GM18861 (cell line): ENCODE data around the gene IP6K1.
"Not testable (repeated sequence)": the region's sequence is repeated elsewhere in the genome, so short reads cannot be mapped to it uniquely, and the experiment has no call there.

Experiments used
- ATAC-seq: cut with Tn5 transposase; IDR thresholded peaks from one replicate; pipeline ENCODE4 v1.9.1; 2021; ENCODE audit not compliant: unreplicated experiment

Gene IP6K1

DNA sequence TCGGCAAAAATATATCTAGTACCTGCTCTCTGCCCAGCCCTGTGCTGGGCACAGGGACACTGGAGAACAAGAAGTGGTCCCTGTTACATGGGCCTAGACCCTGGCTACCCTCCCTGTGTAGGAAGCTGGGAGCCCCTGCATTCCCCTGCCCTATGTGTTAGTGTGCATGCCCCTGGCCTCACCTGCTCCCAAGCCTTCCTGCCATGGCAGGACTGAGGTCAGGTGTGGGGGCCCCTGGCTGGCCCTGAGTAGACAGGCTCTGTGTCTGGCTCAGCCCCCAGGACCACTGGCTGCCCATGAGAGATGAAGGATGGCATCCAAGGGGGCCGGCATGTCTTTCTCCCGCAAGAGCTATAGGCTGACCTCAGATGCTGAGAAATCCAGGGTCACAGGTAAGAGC, 95.5 kb downstream of the IP6K1 start:
- not testable (repeated sequence) for ATAC-seq

GRCh38 chr3:49689908-49690624, 96.3 kb downstream of the IP6K1 start:
- not testable (repeated sequence) for ATAC-seq

DNA sequence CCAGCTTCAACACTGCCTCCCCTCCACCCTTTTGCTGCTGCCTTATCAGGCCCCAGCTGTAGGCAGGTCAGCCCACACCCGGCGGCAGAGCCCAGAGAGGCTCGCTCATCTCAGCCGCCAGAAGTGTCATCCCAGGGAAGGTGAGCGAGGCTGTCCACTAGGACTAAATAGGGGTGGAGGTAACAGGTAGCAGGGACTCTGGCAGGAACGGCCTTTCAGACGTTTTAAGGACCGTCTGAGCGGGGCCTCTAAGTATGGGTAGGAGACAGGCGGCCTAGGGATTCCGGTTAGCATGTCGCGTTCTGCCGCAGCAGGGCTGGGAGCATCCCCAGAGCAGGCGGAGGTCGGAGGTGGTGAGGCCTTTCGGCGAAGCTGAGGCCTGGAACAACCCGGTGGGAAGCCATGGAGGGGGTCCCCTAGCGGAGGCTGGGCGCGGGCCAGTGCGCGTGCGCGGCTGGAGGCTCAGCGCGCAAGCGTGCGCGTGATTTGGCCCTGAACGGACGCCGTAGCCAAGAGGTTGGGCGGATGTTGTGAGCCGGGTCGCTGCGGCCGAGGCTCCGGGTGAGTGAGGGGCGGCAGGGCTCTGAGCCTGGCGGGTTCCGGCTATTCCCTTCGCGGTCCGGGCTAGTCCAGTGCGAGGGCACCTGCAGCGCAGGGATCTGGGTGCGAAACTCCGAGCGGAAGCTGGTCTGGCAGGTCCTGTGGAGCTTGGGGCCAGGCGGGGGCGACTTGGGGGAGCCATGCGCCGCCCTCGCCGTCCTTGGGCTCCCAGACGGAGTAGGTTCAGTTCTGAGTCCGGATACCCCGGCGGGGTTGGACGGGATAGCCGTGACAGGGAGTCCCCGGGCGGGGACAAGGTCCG, 97.1 kb downstream of the IP6K1 start, which contains the start of the genes MST1 and RNF123:
Gene MST1 (minus strand): TSS at position 429 of the 862 bp plus-strand sequence. CDS start 783 bp downstream, outside the sequence.
Gene RNF123 (plus strand): TSS at position 512 of the 862 bp plus-strand sequence. CDS start 1,609 bp downstream, outside the sequence.
- ATAC-seq = no peak

DNA sequence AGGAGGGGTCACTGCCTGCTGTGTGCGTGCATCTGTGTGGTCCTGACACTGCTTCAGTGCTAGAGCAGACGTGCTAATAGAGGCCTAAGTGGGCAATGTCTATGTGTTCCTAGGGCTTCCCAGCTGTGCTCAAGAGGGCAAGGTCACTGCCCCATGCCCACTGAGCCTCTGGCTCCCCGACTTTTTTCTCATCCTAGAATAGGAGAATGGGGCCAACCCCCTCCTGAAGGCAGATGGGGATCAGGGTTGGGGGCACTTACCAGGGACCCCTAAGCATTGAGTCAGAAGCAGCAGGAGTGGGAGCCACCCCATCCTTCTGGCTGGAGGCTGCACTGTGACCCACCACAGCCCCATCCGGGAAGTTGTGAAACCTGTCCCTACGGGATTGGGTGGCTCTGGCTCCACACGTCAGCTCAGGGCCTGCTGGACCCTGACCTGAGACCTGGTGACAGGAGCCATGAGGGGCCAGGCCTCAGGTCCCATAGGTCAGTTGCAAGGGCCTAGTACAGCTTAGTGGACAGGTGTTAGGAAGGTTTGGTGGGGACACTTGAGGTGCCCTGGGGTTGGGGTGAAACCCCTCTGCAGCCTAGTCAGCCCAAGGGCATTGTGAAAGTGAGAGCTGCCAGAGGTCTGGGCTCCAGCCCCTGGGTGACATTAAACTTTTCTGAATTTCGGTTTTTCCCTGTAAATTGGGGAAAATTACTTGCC, 97.8 kb downstream of the IP6K1 start:
- ATAC-seq = not testable (repeated sequence)

- not testable (repeated sequence) for ATAC-seq
Measured at GRCh38 chr3:49687424-49687795, 98.9 kb downstream of the IP6K1 start.

DNA sequence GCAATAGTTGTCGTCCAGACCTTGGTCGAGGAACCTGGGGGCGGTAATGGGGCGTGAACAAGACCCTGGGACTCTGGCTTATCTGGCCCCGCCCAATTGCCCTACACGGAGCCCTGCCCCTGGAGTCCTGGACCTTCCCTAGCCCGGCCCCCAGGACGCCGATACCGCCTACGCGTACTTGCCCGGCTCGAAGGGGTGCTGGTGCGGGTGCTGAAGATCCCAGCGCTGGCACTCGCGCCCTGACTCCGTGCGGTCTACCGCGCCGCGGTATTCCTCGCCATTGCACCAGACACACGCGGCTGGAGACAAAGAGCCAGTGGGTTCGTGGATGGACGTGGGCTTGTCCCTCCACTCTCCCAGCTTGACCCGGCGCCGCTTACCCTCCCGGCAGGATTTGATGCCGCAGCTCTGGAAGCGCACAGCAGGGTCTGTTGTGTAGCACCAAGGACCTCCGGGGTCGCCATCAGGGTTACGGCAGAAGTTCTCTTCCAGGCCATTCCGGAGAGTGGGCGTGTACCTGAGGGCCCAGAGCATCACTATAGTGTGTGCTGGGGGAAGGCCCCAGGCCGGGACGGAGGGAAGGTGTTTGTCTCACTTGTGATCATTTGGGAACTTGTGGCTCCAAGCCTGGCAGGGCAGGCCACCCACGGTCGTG, 99.4 kb downstream of the IP6K1 start:
- ATAC-seq = not testable (repeated sequence)

DNA sequence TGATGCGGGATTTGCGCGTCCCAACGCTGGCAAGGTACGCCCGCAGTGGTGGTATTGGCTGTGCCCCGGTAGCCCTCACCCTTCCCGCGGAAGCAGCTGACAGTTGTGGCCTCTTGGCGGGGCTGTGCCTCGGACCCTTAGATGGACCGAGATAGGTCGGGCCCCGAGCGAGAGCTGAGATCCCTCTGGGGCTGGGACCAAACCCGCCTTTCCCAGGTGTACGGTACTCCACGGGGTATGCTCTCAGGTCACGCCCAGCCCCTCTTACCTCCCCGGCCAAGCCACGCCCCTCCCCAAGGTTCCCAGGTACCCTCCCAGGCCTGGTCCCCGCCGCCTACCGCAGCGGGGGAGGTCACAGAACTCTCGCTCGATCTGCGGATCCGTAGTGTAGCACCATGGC, 100.0 kb downstream of the IP6K1 start:
- ATAC-seq = not testable (repeated sequence)

DNA sequence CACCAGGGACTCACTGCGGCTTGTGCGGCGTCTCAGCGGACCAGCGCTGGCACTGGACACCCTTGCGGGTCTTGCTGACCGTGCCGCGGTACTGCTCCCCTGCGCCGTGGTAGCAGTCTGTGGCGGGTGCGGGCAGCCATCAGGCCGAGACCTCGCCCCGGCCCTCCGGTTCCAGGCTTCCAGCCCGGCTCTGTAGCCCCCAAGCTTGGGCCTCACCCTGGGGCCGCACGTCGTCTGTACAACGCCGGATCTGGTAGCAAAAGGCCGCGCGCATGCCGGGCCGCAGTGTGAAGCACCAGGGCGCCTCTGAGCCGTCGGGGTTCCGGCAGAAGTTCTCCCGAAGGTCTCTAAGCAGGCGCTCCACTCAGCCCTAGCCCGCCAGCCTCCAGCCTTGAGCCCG, 100.5 kb downstream of the IP6K1 start:
- not testable (repeated sequence) for ATAC-seq

DNA sequence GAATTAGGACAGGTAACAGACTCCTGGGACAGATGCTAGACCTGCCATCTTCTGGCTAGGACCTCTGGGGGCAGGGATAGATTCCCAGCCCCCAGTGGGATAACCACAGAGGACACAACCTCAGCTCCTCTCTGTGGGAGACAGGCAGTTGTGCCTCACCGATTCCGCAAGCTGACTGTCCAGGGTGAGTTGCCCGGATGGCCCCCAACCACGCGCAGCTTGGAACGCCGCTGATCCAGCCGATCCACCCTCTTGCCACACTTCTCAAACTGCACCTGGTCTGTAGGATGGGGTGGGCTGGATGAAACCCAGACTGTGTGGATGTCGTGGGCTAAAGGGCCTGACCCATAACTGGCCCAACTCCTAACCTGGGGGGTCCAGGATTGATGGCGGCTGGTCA, 101.2 kb downstream of the IP6K1 start:
- ATAC-seq = not testable (repeated sequence)

GRCh38 chr3:49684453-49684852, 101.9 kb downstream of the IP6K1 start:
- not testable (repeated sequence) for ATAC-seq

GRCh38 chr3:49683162-49683561, 103.2 kb downstream of the IP6K1 start:
- ATAC-seq = no peak

- ATAC-seq = no peak
Measured at GRCh38 chr3:49681543-49681942, 104.8 kb downstream of the IP6K1 start.

- ATAC-seq = no peak
Measured at GRCh38 chr3:49681232-49681522, 105.2 kb downstream of the IP6K1 start.

- ATAC-seq = no peak
Measured at GRCh38 chr3:49680493-49681231, 105.7 kb downstream of the IP6K1 start.

GRCh38 chr3:49675912-49676311, 110.4 kb downstream of the IP6K1 start:
- ATAC-seq = no peak

GRCh38 chr3:49674497-49674983, 111.8 kb downstream of the IP6K1 start:
- ATAC-seq = peak; percentile 27
